Endometrial microvascular endothelial cells (primary cell): ENCODE data around the gene SCFD2. TPM values are rescaled to one million over a fixed set of nuclear protein-coding genes. Genes with fewer than 3 reads are reported as not detected.
"Not testable (repeated sequence)": the region's sequence is repeated elsewhere in the genome, so short reads cannot be mapped to it uniquely, and the experiment has no call there.

ENCODE experiments used
- in situ Hi-C: cut with HindIII; loops from 2 replicates; pipeline ENCODE4 v1.10.0; 2017; ENCODE audit warnings: low sequenced_read_pairs, low pct_unique_long_range_greater_than_20kb; ENCODE audit errors: inconsistent ontology term
- total RNA-seq: library from RNA; depleted of rRNA; stranded (reverse); fragments of >200 nt; gene quantifications from one replicate; pipeline ENCODE4 v1.2.3, GENCODE V29; 2015; ENCODE audit errors: inconsistent ontology term

The SCFD2 gene
- total RNA-seq, 1 donor from 2014 or later: 25.8 TPM

GRCh38 chr4:53274609-53275268, 91.1 kb downstream of the SCFD2 start:
- in situ Hi-C loops: no loop called here

GRCh38 chr4:53273726-53274125, 92.1 kb downstream of the SCFD2 start:
- in situ Hi-C loops: no loop called here

- in situ Hi-C loops: no loop called here
These were observed 98.8 kb downstream of the SCFD2 start for GRCh38 chr4:53267026-53267425.

- in situ Hi-C loops: not testable (repeated sequence)
These were observed 109.9 kb downstream of the SCFD2 start for GRCh38 chr4:53255986-53256385.

GRCh38 chr4:53240573-53240972, 125.3 kb downstream of the SCFD2 start:
- in situ Hi-C loops: no loop called here

- in situ Hi-C loops: not testable (repeated sequence)
These were observed 127.5 kb downstream of the SCFD2 start for GRCh38 chr4:53238352-53238751.

- in situ Hi-C loops: not testable (repeated sequence)
These were observed 128.1 kb downstream of the SCFD2 start for GRCh38 chr4:53237811-53238210.

GRCh38 chr4:53236624-53237023, 129.2 kb downstream of the SCFD2 start:
- in situ Hi-C loops: not testable (repeated sequence)

- in situ Hi-C loops: no loop called here
These were observed 130.3 kb downstream of the SCFD2 start for GRCh38 chr4:53235547-53235946.

- in situ Hi-C loops: no loop called here
These were observed 131.2 kb downstream of the SCFD2 start for GRCh38 chr4:53234669-53235068.

GRCh38 chr4:53234111-53234510, 131.8 kb downstream of the SCFD2 start:
- in situ Hi-C loops: no loop called here

GRCh38 chr4:53233114-53233795, 132.6 kb downstream of the SCFD2 start:
- in situ Hi-C loops: no loop called here

- in situ Hi-C loops: no loop called here
These were observed 133.5 kb downstream of the SCFD2 start for GRCh38 chr4:53232371-53232770.

GRCh38 chr4:53228036-53228435, 137.8 kb downstream of the SCFD2 start:
- in situ Hi-C loops: no loop called here

- in situ Hi-C loops: no loop called here
These were observed 138.4 kb downstream of the SCFD2 start for GRCh38 chr4:53227451-53227850.

GRCh38 chr4:53221832-53222480, 143.9 kb downstream of the SCFD2 start:
- in situ Hi-C loops: no loop called here

GRCh38 chr4:53219148-53219547, 146.7 kb downstream of the SCFD2 start:
- in situ Hi-C loops: not testable (repeated sequence)

GRCh38 chr4:53208753-53209152, 157.1 kb downstream of the SCFD2 start:
- in situ Hi-C loops: no loop called here

GRCh38 chr4:53205970-53206369, 159.9 kb downstream of the SCFD2 start:
- in situ Hi-C loops: no loop called here

- in situ Hi-C loops: no loop called here
These were observed 166.5 kb downstream of the SCFD2 start for GRCh38 chr4:53199356-53199755.
